HepG2 (cell line): Measurements from ENCODE around the gene ACAT2. TPM values are rescaled to one million over a fixed set of nuclear protein-coding genes. Genes with fewer than 3 reads are reported as not detected.

Source experiments
- CAMTA2 ChIP-seq: sonication (generic); formaldehyde crosslinking; IDR thresholded peaks from 2 replicates; pipeline ENCODE4 v1.4.0; 2020; ENCODE audit warnings: mild to moderate bottlenecking, missing genetic modification reagents, borderline replicate concordance
- FOSL2 ChIP-seq: sonication (generic); formaldehyde crosslinking; IDR thresholded peaks from 2 replicates; pipeline ENCODE4 v1.4.0; 2020; ENCODE audit warnings: missing genetic modification reagents
- HES4 ChIP-seq: sonication (generic); formaldehyde crosslinking; IDR thresholded peaks from 2 replicates; pipeline ENCODE4 v1.9.0; 2021; ENCODE audit warnings: mild to moderate bottlenecking, missing genetic modification reagents, borderline replicate concordance
- ISX ChIP-seq: sonication (generic); formaldehyde crosslinking; conservative IDR thresholded peaks from 2 replicates; pipeline ENCODE4 v1.5.0; 2020; ENCODE audit warnings: missing genetic modification reagents
- MTERF4 ChIP-seq: sonication (generic); formaldehyde crosslinking; IDR thresholded peaks from 2 replicates; pipeline ENCODE4 v1.8.0; 2023; ENCODE audit warnings: mild to moderate bottlenecking, missing genetic modification reagents
- NAIF1 ChIP-seq: sonication (generic); formaldehyde crosslinking; IDR thresholded peaks from 2 replicates; pipeline ENCODE4 v1.5.0; 2020; ENCODE audit warnings: mild to moderate bottlenecking, missing genetic modification reagents, borderline replicate concordance
- RFX5 ChIP-seq: IDR thresholded peaks from 2 replicates; pipeline ENCODE4 v1.6.1; 2011; ENCODE audit warnings: low read depth, low read length, improper control_type of control experiment
- SOX13 ChIP-seq, 3 experiments: fragments of 450-650 bp in 1 of 3; sonication (generic) in 1 of 3; formaldehyde crosslinking in 1 of 3; IDR thresholded peaks in 2 of 3; conservative IDR thresholded peaks in 1 of 3; 2 replicates each; pipeline versions ENCODE4 v1.5.0 to v1.6.1; 2016 to 2020; ENCODE audit warnings: antibody characterized with exemption in 1 of 3, mild to moderate bottlenecking in 1 of 3, missing compliant biosample characterization in 1 of 3, missing genetic modification reagents in 1 of 3, moderate library complexity in 1 of 3
- ZMAT5 ChIP-seq: sonication (generic); formaldehyde crosslinking; IDR thresholded peaks from 2 replicates; pipeline ENCODE4 v1.5.0; 2020; ENCODE audit warnings: mild to moderate bottlenecking, low read depth, missing genetic modification reagents, borderline replicate concordance
- ZNF205 ChIP-seq: IDR thresholded peaks from 2 replicates; pipeline ENCODE4 v1.6.1; 2018; ENCODE audit warnings: missing biosample characterization, missing genetic modification reagents
- ZNF563 ChIP-seq: sonication (generic); formaldehyde crosslinking; IDR thresholded peaks from 2 replicates; pipeline ENCODE4 v1.8.0; 2022; ENCODE audit warnings: mild to moderate bottlenecking, moderate library complexity, missing genetic modification reagents
- polyA plus RNA-seq, 8 experiments: library from polyadenylated mRNA; depleted of rRNA in 3 of 8; stranded (reverse) in 7 of 8; unstranded in 1 of 8; fragments of >200 nt; fragmentation: Illumina TruSeq in 4 of 8; extraction: Trizol in 4 of 8; gene quantifications; 2 replicates each; pipeline versions ENCODE4 v1.2.1 to v1.2.3, GENCODE V29; 2011 to 2016; ENCODE audit warnings: low read depth in 4 of 8, missing spikeins in 1 of 8, mixed read lengths in 1 of 8; ENCODE audit not compliant: insufficient read depth in 1 of 8
- total RNA-seq, 5 experiments: library from RNA; depleted of rRNA; stranded (reverse); fragments of >200 nt; fragmentation: Illumina TruSeq; extraction: Trizol; gene quantifications; 2 replicates each; pipeline ENCODE4 v1.2.3, GENCODE V29; 2016; ENCODE audit warnings: low read depth in 1 of 5
- TF ChIP-seq, protein P1 (sequence below): sonication (generic); formaldehyde crosslinking; IDR thresholded peaks from 2 replicates; pipeline ENCODE4 v1.4.0; 2020; ENCODE audit warnings: missing genetic modification reagents
- TF ChIP-seq, protein P2 (sequence below): sonication (generic); formaldehyde crosslinking; IDR thresholded peaks from 2 replicates; pipeline ENCODE4 v1.4.0; 2020; ENCODE audit warnings: missing genetic modification reagents, borderline replicate concordance
- TF ChIP-seq, protein P3 (sequence below): sonication (generic); formaldehyde crosslinking; IDR thresholded peaks from 2 replicates; pipeline ENCODE4 v1.4.0; 2020; ENCODE audit warnings: missing genetic modification reagents

The ACAT2 gene
- total and polyA plus RNA-seq, 2 of the 13 experiments (the other 11 are each of a cell fraction or from before 2014, with no cell fraction given): 121 to 534 TPM

GRCh38 chr6:159761873-159762680, at the start of gene ACAT2 (continued):
- peak; percentile 87 for TF ChIP-seq RFX5
- peak; percentile 23; the same call in 1 of the 2 replicates for TF ChIP-seq FOSL2
- 0 out of 2 replicates have a peak, but pooled peaks have one; percentile 71 for TF ChIP-seq CAMTA2 (CRISPR knock-in tag)
- TF ChIP-seq ZMAT5 (CRISPR knock-in tag): 0 out of 2 replicates have a peak, but pooled peaks have one; percentile 43
- TF ChIP-seq SOX13 (IDR thresholded peaks at IDR 0.05): peak; percentile 12; the same call in 1 of the 2 replicates
- TF ChIP-seq SOX13 (CRISPR knock-in tag; conservative IDR thresholded peaks at IDR 0.05 in 1 of 2, IDR thresholded peaks at IDR 0.05 in 1 of 2): peak in 1 of 2 experiments; percentile 35; a peak in 1 of 4 replicates
- TF ChIP-seq, protein P1, sequence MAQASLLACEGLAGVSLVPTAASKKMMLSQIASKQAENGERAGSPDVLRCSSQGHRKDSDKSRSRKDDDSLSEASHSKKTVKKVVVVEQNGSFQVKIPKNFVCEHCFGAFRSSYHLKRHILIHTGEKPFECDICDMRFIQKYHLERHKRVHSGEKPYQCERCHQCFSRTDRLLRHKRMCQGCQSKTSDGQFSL: 0 out of 2 replicates have a peak, but pooled peaks have one; percentile 42
- TF ChIP-seq, protein P2, sequence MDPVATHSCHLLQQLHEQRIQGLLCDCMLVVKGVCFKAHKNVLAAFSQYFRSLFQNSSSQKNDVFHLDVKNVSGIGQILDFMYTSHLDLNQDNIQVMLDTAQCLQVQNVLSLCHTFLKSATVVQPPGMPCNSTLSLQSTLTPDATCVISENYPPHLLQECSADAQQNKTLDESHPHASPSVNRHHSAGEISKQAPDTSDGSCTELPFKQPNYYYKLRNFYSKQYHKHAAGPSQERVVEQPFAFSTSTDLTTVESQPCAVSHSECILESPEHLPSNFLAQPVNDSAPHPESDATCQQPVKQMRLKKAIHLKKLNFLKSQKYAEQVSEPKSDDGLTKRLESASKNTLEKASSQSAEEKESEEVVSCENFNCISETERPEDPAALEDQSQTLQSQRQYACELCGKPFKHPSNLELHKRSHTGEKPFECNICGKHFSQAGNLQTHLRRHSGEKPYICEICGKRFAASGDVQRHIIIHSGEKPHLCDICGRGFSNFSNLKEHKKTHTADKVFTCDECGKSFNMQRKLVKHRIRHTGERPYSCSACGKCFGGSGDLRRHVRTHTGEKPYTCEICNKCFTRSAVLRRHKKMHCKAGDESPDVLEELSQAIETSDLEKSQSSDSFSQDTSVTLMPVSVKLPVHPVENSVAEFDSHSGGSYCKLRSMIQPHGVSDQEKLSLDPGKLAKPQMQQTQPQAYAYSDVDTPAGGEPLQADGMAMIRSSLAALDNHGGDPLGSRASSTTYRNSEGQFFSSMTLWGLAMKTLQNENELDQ (CRISPR knock-in tag): peak; percentile 95
- no peak; the same call in 1 of the 2 replicates for TF ChIP-seq ZNF205 (CRISPR knock-in tag)
- 0 out of 2 replicates have a peak, but pooled peaks have one; percentile 84 for TF ChIP-seq NAIF1 (CRISPR knock-in tag)
- TF ChIP-seq MTERF4: no peak; the same call in 1 of the 2 replicates
- peak; percentile 80 for TF ChIP-seq ISX (CRISPR knock-in tag)
- peak; percentile 87 for TF ChIP-seq ZNF563 (CRISPR knock-in tag)
- TF ChIP-seq, protein P3, sequence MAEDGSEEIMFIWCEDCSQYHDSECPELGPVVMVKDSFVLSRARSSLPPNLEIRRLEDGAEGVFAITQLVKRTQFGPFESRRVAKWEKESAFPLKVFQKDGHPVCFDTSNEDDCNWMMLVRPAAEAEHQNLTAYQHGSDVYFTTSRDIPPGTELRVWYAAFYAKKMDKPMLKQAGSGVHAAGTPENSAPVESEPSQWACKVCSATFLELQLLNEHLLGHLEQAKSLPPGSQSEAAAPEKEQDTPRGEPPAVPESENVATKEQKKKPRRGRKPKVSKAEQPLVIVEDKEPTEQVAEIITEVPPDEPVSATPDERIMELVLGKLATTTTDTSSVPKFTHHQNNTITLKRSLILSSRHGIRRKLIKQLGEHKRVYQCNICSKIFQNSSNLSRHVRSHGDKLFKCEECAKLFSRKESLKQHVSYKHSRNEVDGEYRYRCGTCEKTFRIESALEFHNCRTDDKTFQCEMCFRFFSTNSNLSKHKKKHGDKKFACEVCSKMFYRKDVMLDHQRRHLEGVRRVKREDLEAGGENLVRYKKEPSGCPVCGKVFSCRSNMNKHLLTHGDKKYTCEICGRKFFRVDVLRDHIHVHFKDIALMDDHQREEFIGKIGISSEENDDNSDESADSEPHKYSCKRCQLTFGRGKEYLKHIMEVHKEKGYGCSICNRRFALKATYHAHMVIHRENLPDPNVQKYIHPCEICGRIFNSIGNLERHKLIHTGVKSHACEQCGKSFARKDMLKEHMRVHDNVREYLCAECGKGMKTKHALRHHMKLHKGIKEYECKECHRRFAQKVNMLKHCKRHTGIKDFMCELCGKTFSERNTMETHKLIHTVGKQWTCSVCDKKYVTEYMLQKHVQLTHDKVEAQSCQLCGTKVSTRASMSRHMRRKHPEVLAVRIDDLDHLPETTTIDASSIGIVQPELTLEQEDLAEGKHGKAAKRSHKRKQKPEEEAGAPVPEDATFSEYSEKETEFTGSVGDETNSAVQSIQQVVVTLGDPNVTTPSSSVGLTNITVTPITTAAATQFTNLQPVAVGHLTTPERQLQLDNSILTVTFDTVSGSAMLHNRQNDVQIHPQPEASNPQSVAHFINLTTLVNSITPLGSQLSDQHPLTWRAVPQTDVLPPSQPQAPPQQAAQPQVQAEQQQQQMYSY (CRISPR knock-in tag): peak; percentile 57; the same call in 1 of the 2 replicates
- TF ChIP-seq HES4 (CRISPR knock-in tag): peak; percentile 39
